Stimulated activated CD4-positive, alpha-beta T cell treated with anti-CD3 and anti-CD28 coated beads, Interleukin-2, amount 100 ng/mL, for 24 hours (primary cell): ENCODE data around the gene CCDC159.
"Not testable (repeated sequence)": the region's sequence is repeated elsewhere in the genome, so short reads cannot be mapped to it uniquely, and the experiment has no call there.

Source experiments
- DNase-seq, 2 donors: peaks; one replicate each; pipeline ENCODE4 v3.0.0-alpha.2; 2020

CCDC159 gene

GRCh38 chr19:11370744-11371143, 24.4 kb downstream of the CCDC159 start:
- DNase-seq = no peak

DNA sequence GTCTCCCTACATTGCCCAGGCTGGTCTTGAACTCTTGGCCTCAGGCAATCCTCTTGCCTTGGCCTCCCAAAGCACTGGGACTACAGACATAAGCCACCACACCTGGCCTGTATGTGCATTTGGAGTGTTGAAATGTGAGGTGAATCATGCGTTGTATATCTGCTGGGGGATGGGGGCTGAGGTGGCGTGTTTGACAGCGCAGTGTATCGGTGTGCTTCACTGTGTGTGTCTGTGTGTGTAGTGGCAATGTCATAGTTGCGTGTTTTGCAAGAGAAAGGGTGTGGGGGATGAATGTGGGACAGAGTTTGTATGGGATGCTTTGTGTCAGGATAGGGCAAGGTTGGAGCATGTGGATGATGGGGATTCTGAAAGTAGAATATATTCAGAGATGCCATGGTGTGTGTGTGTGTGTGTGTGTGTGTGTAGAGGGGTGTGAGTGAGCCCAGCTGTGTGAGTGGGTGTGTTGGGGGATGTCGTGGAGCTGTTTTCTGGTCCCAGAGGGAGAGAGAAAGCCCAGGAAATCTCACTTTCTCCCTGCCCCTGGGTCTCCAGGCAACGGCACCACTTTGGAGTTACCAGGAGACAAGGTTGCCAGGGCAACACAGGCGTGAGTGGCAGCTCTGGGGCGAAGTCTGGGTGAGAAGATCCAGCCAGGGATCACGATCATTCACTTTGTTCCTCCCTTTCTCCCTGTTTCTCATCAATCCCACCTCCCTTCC, 27.0 kb downstream of the CCDC159 start:
- DNase-seq = no peak

GRCh38 chr19:11373885-11374432, 27.6 kb downstream of the CCDC159 start:
- DNase-seq = no peak

GRCh38 chr19:11374433-11375142, 28.3 kb downstream of the CCDC159 start, which contains the start of gene SWSAP1:
Gene SWSAP1, plus strand, starts transcription at chr19:11374666. Its CDS starts 15 bp downstream, at chr19:11374681.
- DNase-seq = peak; percentile 96 to 97

DNA sequence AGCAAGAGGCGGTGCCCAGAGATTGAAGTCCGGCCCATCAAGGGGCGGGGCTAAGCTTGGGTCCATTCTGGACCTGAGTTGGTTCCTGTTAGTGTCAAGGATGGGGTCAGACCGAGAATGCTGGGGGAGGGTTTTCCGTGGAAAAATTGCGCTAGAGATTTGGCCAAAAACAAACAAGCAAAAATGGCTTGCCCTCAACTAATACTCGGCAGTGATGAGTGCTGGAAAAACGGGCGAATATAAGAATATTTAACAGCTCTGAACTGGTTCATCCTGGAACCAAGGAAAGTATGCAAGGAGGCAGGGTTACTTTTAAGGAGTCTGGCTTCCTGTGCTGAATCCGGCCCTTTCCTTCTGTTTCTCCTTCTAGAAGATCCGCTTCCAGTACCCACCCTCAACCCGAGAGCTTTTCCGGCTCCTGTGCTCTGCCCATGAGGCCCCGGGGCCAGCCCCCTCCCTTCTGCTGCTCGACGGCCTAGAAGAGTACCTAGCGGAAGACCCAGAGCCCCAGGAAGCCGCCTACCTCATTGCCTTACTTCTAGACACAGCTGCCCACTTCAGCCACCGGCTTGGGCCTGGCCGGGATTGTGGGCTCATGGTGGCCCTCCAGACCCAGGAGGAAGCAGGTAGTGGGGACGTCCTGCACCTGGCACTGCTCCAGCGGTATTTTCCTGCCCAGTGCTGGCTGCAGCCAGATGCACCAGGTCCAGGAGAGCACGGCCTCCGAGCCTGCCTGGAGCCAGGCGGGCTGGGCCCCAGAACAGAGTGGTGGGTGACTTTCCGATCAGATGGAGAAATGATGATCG, 29.0 kb downstream of the CCDC159 start:
- peak; percentile 68 to 71 for DNase-seq

DNA sequence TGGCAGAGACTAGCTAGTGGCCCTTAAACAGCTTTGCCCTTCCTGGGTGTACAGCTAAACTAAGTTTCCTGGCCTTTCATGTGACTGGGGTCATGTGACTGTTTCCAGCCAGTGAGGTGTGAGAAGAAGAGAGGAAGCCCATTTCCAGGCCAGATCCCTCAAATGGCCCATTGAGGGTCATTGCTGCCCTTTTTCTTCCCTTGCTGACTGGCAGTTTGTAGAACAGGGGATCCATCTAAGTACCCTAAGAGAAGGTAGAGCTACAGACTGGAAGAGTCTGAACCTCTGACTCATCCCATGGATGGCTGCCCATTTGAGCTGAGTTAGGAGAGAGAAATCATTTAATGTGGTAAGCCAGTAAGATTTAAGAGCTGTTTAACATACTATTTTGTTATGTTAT, 30.9 kb downstream of the CCDC159 start:
- no peak for DNase-seq

GRCh38 chr19:11377756-11378155, 31.4 kb downstream of the CCDC159 start:
- DNase-seq = no peak

DNA sequence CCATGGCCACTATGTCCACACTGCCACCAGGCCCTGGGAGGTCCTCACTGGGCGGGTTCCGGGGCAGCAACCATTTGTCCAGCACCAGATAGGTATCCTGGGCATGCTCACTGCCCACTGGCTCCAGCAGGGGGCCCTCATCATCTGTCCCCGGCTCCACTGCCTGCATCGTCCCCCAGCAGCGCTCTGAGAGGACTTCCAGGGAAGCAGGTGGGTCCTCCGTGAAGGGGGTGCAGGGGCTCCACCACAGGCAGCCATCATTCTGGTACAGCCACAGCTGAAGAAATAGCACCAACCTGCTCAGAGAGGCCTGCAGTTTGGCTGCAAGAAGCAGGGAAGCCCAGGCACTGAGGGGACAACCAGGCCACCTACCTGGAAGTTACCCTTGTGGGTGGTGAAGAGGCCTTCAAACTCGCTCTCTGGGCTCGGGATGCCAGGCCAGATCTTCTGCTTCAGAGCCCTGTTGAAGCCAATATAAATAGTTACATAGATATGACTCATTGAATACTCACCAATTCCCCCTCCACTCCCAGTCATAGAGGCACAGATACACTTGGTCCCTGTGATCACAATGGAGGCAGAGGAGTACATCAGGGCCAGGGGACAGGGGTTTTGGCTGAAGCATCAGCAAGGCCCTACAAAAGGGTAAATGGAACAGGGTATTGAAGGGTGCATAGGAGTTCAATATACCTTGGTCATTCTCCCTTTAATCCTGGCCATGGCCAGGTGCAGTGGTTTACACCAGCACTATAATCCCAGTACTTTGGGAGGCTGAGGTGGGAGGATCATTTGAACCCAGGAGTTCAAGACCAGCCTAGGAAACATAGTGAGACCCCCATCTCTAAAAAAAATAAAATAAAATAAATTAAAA, 32.2 kb downstream of the CCDC159 start:
- DNase-seq = no peak

DNA sequence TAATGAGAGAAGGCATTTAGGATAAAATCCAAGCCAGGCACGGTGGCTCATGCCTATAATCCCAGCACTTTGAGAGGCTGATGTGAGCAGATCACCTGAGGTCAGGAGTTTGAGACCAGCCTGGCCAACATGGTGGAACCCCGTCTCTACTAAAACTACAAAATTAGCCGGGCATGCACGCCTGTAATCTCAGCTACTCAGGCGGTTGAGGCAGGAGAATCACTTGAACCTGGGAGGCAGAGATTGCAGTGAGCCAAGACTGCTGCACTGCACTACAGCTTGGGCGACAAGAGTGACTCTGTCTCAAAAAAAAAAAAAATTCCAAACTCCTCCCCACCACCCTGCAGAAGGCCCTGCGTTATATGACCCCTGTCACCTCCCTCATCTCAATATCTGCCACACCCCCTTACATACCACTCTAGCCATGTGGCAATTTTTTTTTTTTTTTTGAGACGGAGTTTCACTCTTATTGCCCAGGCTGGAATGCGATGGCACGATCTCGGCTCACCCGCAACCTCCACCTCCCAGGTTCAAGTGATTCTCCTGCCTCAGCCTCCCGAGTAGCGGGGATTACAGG, 33.0 kb downstream of the CCDC159 start:
- DNase-seq = not testable (repeated sequence)

DNA sequence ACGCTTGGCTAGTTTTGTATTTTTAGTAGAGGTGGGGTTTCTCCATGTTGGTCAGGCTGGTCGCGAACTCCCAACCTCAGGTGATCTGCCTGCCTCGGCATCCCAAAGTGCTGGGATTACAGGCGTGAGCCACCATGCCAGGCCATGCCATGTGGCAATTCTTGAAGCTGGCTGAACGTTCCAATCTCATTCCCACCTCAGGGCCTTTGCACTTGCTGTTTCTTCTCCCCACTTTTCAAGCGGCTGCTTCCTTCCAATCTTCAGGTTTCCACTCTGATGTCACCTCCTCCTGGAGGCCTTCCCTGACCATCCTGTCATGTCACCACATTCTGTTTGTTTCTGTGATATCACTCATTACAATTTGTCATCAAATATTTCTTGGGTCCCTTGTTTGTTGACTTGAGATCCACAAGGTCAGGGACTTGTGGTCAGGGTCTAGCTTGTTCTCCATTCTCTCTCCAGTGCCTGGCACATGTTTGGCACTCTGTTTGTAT, 33.6 kb downstream of the CCDC159 start:
- no peak for DNase-seq

DNA sequence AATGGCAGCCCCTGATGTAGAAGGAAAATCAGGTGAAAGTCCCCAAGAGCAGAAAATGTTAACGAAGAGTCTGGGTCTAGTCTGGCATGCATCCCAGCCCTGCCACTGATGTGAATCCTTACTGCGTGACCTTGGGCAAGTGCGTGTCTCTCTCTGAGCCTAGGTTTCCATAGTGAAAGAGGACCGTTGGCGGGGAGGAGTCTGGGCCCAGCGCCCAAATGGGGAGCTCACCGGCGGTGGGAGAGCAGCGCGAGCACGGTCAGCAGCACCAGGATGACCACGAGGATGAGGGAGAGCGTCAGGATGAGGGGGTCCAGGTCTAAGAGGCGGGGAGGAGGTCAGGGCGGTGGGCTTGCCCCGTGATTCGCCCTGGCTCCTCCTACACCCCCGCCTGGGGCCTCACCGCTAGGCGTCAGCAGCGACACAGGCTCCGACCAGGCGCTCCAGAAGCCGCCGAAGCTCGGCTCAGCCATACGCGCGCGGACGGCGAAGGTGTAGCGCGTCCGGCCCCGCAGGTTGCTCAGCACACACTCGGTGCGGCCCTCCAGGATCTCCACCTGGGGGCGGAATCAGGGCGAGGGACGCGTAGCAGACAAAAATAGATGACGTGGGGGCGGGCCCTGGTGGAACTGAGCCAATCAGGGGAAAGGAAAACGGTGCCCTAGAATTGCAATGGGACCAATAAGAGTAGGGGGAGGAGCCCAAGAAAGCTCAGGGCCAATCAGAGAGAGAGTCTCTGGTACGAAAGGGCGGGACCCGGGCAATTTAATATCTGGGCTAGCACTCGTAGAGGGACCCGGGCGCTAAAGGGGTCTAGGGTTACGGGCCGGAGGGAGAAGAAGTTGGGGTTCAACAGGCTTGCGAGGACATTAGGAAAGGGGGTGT, 34.6 kb downstream of the CCDC159 start:
- peak; percentile 96 for DNase-seq

GRCh38 chr19:11382898-11383705, 36.8 kb downstream of the CCDC159 start:
- peak; percentile 52 to 65 for DNase-seq

- no peak for DNase-seq
Observed at GRCh38 chr19:11383706-11384048, 37.4 kb downstream of the CCDC159 start.

DNA sequence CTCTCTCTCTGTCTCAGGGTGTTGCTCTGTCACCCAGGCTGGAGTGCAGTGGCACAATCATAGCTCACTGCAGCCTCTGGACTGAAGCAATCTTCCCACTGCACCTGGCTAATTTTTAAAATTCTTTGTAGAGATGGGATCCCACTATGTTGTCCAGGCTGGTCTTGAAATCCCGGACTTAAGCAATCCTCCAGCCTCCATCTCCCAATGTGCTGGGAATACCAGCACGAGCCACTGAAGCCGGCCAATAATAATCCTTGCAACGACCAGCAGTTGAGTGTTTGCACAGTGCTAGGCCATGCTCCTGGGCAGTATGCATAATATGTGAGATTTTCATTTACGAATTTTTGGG, 38.4 kb downstream of the CCDC159 start:
- DNase-seq = no peak

- DNase-seq = no peak
Observed at GRCh38 chr19:11387162-11388034, 41.1 kb downstream of the CCDC159 start.

DNA sequence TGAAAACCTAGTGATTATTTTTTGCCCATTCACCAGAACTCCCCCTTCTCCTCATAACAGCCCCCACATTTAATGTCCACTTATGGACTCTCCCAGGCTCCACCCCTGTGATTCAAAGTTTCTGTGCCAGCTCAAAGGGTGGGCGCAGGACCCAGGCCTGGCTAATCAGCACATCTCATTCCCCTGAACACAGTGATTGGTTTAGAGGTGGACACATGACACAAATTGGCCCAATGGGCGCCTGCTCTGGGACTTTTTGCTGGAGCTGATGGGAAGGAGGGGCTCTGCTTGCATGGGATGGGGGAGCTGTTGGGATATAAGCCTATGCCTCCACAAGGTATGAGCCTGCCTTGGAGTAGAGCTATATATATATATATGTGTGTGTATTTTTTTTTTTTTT, 44.0 kb downstream of the CCDC159 start:
- DNase-seq = no peak

GRCh38 chr19:11390933-11391680, 44.8 kb downstream of the CCDC159 start:
- no peak for DNase-seq

GRCh38 chr19:11397089-11397610, 50.8 kb downstream of the CCDC159 start:
- DNase-seq = no peak
